GM12891 (cell line): ENCODE measurements around the gene NLK.
"Not testable (repeated sequence)": the region's sequence is repeated elsewhere in the genome, so short reads cannot be mapped to it uniquely, and the experiment has no call there.

Experiments used
- DNase-seq: peaks from one replicate; pipeline ENCODE4 v3.0.0; 2011; ENCODE audit warnings: low spot score; ENCODE audit not compliant: insufficient read length
- FAIRE-seq: peaks from 2 replicates; lab custom pipeline; 2011; peaks lifted over from hg19 to GRCh38; lab: Jason Lieb, UNC
- PAX5 ChIP-seq: IDR thresholded peaks from 2 replicates; pipeline ENCODE4 v1.6.1; 2011; ENCODE audit warnings: low read length, moderate library complexity, mild to moderate bottlenecking; ENCODE audit not compliant: insufficient read depth, severe bottlenecking
- POLR2A ChIP-seq: IDR thresholded peaks from 2 replicates; pipeline ENCODE4 v1.6.1; 2011; ENCODE audit warnings: low read depth, low read length, control low read depth
- POLR2AphosphoS5 ChIP-seq: IDR thresholded peaks from 2 replicates; pipeline ENCODE4 v1.6.1; 2011; ENCODE audit warnings: low read depth, low read length, control low read depth
- POU2F2 ChIP-seq: IDR thresholded peaks from 2 replicates; pipeline ENCODE4 v1.6.1; 2011; ENCODE audit warnings: low read depth, mild to moderate bottlenecking, control low read depth, low read length, moderate library complexity
- SPI1 ChIP-seq: IDR thresholded peaks from 2 replicates; pipeline ENCODE4 v1.6.1; 2011; ENCODE audit warnings: low read depth, low read length, control low read depth
- TAF1 ChIP-seq: IDR thresholded peaks from 2 replicates; pipeline ENCODE4 v1.6.1; 2011; ENCODE audit warnings: low read depth, low read length, control low read depth

The NLK gene

GRCh38 chr17:28008513-28008912, 34.0 kb upstream of the NLK start:
- DNase-seq = no peak
- no peak for TF ChIP-seq POLR2AphosphoS5
- TF ChIP-seq PAX5 = no peak
- no peak for TF ChIP-seq POLR2A
- TF ChIP-seq SPI1 = no peak
- TF ChIP-seq TAF1 = no peak
- no peak for TF ChIP-seq POU2F2
- no peak for FAIRE-seq

GRCh38 chr17:28010406-28010805, 32.1 kb upstream of the NLK start:
- FAIRE-seq (no peak), DNase-seq (no peak)
- TF ChIP-seq POU2F2 = no peak
- no peak for TF ChIP-seq POLR2AphosphoS5

DNA sequence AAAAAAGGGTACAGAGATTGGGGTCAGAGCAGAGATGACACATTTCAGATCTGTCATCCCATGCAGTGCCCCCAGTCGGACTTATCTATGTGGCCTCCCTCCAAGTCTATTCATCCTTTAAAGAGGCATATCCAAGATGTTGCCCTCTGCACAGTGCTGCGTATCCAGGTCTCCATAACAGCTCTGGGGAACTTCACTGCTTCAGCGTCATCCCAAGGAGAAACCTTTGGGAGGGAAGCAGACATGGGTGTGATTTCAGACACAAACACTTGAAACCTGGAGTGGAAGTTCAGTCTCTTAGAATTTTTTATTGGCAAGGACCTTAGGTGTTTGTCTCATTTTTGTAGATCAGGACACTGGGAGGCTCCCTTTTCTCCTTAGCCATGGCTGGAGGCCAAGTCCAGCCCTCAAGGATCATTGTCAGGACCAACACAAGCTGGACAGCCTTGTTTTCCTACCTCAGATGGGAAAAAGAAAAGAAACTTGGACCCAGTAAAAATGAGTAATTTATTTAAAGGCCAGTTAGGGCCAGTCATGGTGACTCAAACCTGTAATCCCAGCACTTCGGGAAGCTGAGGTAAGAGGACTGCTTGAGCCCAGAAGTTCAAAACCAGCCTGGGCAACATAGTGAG, 23.9 kb upstream of the NLK start:
- no peak for DNase-seq
- no peak for TF ChIP-seq TAF1
- no peak for FAIRE-seq

DNA sequence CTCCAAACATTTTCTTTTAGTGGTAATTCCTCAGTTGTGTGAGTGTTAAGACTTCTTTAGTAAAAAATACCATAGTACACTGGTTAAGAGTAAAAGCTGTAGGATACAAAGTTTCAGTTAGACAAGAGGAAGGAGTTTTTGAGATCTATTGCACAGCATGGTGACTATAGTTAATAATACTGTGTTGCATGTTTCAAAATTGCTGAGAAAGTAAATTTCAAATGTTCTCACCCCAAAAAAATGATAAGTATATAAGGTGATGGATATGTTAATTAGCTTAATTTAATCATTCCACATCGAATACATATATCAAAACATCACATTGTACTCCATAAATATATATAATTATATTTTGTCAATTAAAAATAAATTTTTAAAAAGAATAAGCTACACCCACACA, 22.0 kb upstream of the NLK start:
- no peak for DNase-seq
- TF ChIP-seq PAX5 = no peak
- TF ChIP-seq POU2F2 = no peak
- TF ChIP-seq TAF1 = no peak
- FAIRE-seq = no peak

DNA sequence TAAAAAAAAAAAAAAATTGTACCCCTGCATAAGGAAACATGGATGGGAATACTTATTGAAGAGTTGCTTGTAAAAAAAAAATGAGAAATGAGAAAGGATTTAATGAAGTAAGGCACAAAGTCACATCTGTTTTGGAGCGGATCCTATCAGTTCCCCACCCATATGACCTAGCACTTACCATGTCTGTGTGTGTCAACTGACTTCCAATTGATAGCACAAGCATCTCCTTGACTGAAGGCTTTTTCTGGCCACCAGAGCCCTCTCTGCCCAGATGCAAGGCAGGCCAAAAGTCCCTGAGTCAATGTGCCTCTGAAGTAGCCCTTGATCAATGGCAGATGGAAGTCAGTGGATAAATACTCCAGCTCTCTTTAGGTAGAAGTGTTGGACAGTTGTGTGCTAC, 13.4 kb upstream of the NLK start:
- no peak for FAIRE-seq

GRCh38 chr17:28030386-28030785, 12.1 kb upstream of the NLK start:
- TF ChIP-seq SPI1 (no peak), PAX5 (no peak), TAF1 (no peak), POLR2AphosphoS5 (no peak), POLR2A (no peak), POU2F2 (no peak)
- FAIRE-seq = no peak
- no peak for DNase-seq

More for the DNA sequence above, 13.4 kb upstream of the NLK start:
- TF ChIP-seq PAX5 = no peak
- TF ChIP-seq POLR2AphosphoS5 = no peak
- TF ChIP-seq SPI1 = no peak
- no peak for TF ChIP-seq POU2F2
- TF ChIP-seq TAF1 = no peak
- no peak for TF ChIP-seq POLR2A
- DNase-seq = no peak

DNA sequence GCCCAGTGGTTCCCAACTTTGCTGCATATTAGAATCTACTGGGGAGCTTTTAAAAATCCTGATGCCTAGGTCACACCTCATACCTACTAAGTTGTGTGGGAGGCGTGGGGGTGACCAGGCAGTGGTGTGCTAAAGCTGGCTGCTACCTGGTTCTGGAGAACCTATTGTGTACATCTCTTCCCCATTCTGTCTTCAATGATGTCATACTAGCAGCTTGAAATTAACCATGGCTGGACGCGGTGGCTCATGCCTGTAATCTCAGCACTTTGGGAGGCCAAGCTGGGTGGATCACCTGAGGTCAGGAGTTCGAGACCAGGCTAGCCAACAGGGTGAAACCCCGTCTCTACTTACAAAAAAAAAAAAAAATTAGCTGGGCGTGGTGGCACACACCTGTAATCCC, 11.3 kb upstream of the NLK start:
- no peak for FAIRE-seq
- TF ChIP-seq SPI1 = no peak

GRCh38 chr17:28033972-28034714, 8.3 kb upstream of the NLK start:
- FAIRE-seq = no peak
- TF ChIP-seq POU2F2 (no peak), SPI1 (no peak), POLR2AphosphoS5 (no peak), PAX5 (no peak), POLR2A (no peak), TAF1 (no peak)

More for the DNA sequence above, 11.3 kb upstream of the NLK start:
- DNase-seq = no peak

GRCh38 chr17:28035452-28035851, 7.0 kb upstream of the NLK start:
- not testable (repeated sequence) for FAIRE-seq, DNase-seq

More at GRCh38 chr17:28033972-28034714, 8.3 kb upstream of the NLK start:
- no peak for DNase-seq

- FAIRE-seq, DNase-seq: not testable (repeated sequence)
Observed at GRCh38 chr17:28035884-28036283, 6.6 kb upstream of the NLK start.

DNA sequence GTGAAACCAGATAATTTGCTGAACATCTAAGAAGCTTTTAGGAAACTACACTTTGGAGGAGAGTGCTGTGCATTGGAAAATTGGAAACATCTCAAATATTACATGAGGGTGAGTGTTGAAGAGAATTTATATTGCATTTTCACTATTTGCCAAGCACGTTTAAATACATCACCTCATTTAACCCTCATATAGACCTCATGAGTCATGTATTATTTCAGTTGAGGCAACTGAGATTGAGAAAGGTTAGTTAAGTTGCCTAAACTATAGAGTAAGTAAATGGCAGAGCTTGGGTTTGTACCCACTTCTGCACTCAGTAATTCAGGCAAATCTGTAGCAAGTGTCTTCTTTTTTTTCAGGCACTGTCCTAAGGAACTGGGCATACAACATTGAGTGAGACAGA, 3.7 kb upstream of the NLK start:
- no peak for DNase-seq
- TF ChIP-seq POLR2A (no peak), SPI1 (no peak), POLR2AphosphoS5 (no peak), PAX5 (no peak), POU2F2 (no peak), TAF1 (no peak)
- no peak for FAIRE-seq

DNA sequence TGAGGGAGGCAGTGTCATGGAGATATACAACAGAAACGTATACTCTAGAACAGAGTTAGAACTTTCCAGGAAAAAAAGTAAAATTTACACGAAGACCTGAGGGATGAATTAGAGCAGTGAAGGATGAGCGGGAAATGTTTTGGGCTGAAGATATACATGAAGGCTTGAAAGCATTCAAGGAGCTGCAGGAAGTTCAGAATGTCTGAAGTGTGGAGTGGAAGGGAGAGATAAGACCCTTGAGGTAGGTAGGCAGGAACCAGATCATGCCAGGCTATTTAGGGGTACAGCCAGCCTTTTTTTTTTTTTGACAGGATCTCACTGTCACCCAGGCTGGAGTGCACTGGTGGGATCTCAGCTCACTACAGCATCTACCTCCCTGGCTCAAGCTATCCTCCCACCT, 3.2 kb upstream of the NLK start:
- DNase-seq (no peak), FAIRE-seq (no peak)
- TF ChIP-seq POLR2A (no peak), TAF1 (no peak), PAX5 (no peak), POLR2AphosphoS5 (no peak), POU2F2 (no peak), SPI1 (no peak)
